AG08395 (cell line): ENCODE data around the gene TAS2R41.
"Not testable (repeated sequence)": the region's sequence is repeated elsewhere in the genome, so short reads cannot be mapped to it uniquely, and the experiment has no call there.

Source experiments
- DNase-seq: peaks from one replicate; pipeline ENCODE4 v3.0.0; 2012; ENCODE audit warnings: mixed read lengths, low spot score

TAS2R41 gene

GRCh38 chr7:143456992-143457793 lies 20.5 kb upstream of the TAS2R41 start:
- peak; percentile 55 for DNase-seq

DNA sequence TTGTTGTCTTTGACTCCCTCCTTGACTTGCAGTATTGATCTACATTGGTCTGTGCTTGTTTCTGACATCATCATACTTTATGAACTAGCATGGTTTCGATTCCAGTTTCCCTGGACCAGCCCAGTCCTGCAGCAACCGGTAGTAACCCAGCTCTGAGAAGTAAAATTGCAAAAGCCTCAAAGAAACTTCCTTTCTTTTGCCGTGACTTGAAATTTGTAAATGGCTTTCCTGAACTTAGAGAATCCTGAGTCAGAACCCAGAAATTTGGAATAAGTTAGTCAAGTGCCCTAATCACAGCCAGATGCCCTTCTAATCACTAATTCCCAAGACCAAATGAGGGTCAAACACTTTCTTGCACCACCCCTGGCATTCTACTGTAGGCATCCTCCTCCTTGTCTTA lies 19.4 kb upstream of the TAS2R41 start:
- DNase-seq: peak; percentile 86

DNA sequence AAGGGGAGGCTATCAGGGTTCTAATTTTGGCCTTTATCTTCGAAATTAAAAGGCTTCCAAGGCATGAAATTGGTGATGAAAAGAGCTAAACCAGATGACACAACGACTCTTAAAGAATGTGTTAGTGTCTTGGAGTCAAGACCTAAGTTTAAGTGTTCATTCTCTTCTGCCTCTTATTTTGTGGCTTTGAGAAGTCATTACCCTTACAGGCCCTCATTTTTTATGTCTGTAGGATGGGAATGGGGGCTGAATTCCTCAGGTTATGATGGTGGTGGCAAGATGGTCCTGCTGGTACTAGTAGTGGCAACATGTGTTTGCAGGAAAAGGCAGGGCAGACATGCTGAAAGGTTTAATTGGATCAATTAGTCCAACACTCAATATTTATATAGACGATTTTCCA lies 19.0 kb upstream of the TAS2R41 start:
- no peak for DNase-seq

DNA sequence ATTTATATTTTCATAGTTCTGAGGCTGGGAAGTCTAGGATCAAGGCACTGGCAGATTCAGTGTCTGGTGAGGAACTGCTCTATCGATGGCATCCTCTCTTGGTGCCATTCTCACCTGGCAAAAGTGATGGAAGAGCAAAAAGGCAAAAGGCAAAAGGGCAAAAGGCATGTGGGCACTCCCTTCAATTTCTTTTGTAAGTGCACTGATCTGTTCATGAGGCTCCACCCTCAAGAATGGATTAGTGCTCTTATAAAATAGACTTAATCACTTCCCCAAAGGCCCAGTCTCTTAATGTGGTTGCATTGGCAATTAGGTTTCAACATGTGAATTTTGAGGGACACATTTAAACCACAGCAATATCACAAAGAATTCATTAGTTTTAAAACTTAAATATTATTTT lies 18.3 kb upstream of the TAS2R41 start:
- no peak for DNase-seq

DNA sequence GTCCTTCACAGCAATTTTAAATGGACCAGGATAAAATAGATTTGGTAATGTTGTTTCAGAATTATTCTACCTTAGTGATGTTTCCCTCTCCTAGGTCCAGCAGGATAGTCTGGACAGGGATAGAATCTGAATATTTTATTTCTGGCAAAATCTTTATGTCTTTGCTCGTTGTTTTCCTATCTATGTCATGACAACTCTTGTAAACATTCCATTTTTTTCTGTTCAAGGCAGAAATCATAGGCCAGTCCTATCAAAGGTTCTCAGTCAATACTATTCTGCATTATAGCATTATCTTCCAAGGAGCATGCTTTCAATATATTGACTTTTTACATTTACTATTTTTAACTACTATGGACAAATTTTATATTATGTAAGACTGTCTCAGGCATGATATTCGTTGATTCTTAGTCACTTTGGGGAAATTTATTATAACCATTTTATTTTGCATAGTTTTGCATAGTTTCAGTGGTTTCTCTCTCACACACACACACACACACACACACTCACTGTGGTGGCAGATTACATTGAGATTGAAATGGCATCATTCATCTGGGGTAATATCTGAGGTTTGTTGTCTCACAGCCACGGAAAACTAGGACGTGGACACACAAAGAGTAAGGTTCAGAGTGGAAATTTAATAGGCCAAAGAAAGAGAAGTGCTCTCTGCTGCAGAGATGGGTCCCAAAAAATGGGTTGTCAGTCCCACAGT lies 17.2 kb upstream of the TAS2R41 start:
- no peak for DNase-seq

GRCh38 chr7:143462045-143462444 lies 15.6 kb upstream of the TAS2R41 start:
- DNase-seq: no peak

DNA sequence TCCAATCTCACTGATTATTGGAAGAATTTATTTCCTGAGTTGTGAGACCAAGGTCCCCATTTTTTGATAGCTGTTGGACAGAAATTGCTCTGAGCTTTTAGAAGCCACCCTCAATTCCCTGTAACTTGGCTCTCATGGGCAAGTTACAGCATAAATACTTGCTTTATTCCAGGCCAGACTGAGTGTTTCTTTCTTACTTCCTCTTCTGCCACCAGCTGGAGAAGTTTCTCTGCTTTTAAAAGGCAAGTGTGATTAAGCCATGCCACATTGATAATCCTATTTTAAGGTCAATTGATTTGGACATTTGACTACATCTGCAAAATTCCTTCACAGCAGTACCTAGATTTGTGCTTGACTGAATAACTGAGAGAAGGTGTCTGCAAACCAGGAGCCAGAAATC lies 14.1 kb upstream of the TAS2R41 start:
- no peak for DNase-seq

DNA sequence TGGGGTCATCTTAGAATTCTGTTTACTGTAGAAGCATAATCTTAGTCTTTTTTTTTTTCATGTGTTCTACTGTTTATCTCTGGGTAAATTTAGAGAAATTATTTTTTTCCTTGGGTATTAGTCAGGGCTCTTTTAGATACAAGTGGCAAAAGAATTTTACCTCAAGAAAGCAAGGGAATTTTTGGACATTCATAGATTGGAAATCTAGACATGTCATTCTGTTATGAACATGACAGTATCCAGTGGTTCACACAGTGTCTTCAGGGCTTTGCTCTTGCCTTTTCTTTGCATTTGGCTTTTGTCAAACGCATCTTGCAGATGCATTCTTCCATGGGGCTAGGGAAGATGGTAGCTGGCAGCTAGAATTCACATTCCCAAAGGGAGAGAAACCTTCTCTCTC lies 13.7 kb upstream of the TAS2R41 start:
- DNase-seq: no peak

DNA sequence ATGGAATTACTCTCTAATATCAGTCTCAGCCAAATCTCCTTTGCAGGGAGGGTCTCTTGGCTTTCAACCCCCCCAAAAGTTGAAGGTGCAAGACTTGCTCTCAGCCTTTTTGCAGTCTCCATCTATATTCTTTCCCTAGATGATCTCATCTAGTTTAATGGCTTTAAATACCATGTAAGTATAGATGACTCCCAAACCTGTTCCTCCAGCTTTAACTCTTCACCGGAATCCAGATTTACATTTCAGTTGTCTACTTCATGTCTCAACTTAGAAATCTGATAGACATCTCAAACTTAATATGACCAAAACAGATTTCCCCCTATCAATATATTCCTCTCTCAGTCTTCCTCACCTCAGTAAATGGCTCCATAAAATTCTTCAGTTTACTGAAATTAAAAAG lies 9.9 kb upstream of the TAS2R41 start:
- DNase-seq: no peak

- not testable (repeated sequence) for DNase-seq
These were observed 5.5 kb upstream of the TAS2R41 start for GRCh38 chr7:143472071-143472689.

- DNase-seq: peak; percentile 17
These were observed 1.5 kb downstream of the TAS2R41 start for GRCh38 chr7:143479055-143479766.

DNA sequence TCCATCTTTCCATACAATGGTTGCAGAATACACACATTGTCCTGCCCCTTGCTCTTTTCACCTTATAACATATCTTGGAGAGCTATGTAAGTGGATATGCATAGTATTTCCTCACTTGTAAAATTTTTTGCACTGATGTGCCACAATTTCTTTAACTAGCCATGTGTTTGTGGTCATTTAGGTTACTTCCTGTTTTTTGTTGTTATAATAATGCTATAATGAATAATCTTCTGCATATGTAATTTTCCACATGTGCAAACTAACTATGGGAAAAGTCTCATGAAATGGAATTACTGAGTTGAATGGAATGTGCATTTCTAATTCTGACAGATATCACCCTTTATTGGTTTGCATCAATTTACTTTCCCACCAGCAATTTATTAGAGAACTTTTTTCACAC lies 2.8 kb downstream of the TAS2R41 start:
- no peak for DNase-seq

DNA sequence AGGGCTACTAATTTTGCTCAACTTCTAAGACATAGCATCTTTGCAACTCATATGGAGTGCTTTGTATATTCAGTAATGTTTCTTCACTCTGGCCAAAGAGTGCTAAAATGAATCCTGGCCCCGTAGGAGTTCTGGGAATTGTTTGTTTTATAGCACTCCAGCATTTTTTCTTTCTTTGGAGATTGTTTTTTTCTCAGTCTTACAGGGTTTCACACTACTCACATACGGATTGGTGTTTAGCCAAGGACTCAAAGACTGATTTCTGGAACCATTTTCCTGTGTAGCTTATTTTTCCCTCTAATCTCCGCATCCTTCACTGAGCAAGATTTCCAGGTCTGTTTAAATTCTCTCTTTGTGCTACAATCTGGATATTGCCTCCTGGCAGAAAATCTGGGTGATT lies 6.4 kb downstream of the TAS2R41 start:
- no peak for DNase-seq

GRCh38 chr7:143485094-143485493 lies 7.4 kb downstream of the TAS2R41 start:
- DNase-seq: no peak

DNA sequence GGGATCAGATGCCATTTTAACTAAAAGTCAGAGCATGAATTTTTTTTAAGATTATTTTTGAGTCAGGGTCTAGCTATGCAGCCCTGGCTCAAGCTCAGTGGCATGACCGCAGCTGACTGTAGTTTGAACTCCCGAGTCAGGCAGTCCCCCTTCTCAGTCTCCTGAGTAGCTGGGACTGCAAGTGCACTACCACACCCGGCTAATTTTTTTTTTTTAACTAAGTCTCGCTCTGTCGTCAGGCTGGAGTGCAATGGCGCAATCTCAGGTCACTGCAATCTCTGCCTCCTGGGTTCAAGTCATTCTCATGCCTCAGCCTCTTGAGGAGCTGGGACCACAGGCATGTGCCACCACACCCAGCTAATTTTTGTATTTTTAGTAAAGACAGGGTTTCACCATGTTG lies 7.8 kb downstream of the TAS2R41 start:
- DNase-seq: no peak

GRCh38 chr7:143486266-143486665 lies 8.6 kb downstream of the TAS2R41 start:
- not testable (repeated sequence) for DNase-seq

- DNase-seq: no peak
These were observed 9.4 kb downstream of the TAS2R41 start for GRCh38 chr7:143487061-143487460.

GRCh38 chr7:143487566-143487965 lies 9.9 kb downstream of the TAS2R41 start:
- DNase-seq: peak; percentile 39

DNA sequence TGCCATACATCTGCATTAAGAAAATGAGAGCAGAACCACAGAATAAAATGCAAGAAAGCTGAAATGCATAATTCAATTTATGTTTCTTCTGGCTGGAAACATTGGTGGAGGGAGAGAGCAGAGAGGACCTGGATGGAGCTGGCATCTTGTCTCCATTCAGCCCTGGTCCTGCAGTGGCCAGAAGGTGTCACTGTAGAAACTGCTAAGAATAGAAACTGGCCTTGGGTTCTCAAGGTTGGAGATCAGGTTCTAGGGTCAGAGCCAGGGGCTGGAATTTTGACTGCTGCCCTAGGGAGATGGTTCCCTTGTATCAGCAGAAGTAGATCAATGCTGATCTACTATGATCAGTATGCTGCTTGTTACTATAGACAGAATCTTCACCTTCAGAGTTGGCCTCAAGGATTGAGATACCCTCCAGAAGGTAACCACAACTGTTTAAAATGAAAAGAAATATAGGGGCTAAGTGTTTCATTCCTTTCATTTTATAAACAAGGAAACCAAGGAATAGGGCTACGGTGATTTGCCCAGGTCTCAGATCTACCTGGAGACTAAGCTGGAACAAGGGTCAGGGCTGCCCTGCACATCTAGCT lies 13.1 kb downstream of the TAS2R41 start:
- peak; percentile 48 for DNase-seq

DNA sequence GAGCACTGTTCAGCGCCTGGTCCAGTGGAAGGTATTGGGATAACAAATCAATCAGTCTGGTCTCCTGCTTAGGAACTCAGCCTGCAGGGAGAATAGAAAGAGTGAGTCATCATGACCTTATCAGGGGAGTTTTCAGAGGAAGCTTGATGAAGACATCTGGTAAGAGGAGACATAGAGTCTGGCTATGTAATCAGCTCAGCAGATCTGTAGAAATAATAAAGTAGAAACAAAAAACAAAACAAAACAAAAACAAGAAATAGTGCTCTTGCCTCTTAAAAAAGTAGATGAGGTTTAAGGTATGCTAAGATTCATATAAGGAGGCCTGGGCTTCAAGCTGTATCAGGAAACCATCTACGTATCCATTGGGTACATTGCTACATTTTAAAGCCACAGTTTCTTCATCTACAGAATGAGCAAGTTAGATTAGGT lies 14.4 kb downstream of the TAS2R41 start:
- DNase-seq: peak; percentile 73

DNA sequence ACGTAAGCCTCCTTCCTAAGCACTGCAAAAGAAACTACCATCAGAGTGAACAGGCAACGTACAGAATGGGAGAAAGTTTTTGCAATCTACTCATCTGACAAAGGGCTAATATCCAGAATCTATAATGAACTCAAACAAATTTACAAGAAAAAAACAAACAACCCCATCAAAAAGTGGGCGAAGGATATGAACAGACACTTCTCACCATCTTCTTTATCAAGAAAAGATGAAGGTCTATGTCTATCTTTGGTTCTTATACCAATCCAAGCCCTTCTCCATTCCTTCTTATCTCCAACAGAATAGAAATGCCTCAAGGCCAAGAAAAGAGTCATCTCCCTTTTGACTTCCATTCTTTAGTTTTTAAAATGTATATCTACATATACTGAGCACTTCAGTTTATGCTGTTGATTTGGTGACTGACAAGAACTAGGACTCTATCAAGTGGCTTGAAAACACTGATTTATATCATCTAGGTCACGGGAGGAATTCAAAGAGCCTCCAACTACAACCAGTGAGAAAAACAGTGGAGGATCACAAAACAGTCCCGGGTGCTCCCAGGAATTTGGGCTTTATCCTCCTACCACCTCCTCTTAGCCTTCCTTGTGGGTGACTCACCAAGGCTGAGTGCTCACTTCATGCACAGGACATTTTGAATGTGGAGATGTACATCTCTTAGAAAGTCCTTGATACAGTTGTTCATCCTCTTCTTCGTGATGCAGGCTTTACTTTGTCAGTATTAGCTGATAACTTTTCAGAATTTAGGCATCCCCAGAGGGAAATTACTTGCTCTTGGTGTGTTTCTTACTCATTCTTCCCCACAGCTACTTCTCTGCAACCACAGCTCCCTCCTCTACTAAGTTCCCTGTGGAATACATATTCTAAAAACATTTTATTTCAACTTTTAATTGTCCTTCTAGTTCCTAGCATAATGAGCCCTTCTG lies 15.4 kb downstream of the TAS2R41 start:
- DNase-seq: peak; percentile 65
